ENCODE results near the gene APOOL. TPM values are rescaled to one million over a fixed set of nuclear protein-coding genes. Genes with fewer than 3 reads are reported as not detected.
"Not testable (repeated sequence)": the region's sequence is repeated elsewhere in the genome, so short reads cannot be mapped to it uniquely, and the experiment has no call there.

Gene APOOL, protein sequence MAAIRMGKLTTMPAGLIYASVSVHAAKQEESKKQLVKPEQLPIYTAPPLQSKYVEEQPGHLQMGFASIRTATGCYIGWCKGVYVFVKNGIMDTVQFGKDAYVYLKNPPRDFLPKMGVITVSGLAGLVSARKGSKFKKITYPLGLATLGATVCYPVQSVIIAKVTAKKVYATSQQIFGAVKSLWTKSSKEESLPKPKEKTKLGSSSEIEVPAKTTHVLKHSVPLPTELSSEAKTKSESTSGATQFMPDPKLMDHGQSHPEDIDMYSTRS
- 10.8 TPM for polyA plus RNA-seq (2012; ENCODE audit: insufficient read depth, insufficient read length)

DNA sequence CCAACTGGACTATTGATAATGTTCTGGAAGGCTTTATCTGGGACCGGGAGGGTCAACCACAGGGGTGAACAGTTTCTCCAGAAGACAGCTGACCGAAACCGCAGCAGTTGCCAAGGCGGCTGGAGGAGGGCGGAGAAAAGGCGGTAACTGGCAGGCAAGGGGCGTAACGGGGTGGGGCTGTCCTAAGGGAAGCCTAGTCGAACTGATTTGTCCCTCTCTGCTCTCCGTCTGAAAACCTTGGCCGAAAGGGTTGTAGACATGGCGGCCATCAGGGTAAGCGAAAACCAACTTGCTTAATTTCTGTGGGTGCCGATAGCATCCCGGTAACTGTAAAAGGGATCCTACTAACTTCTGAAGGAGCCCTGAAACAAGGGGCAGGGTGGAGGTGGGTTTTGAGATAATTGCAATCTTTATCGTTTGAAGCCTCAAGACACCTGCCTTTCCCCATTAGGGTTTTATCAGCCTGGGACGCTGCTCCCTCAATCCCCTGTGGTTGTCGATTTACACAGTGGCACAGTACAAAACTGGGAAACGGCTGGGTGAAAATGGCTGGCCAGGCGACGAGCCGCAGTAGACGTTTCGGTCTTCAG is at the start of gene APOOL:
Gene APOOL, plus strand, starts transcription at position 223 of the 590 bp plus-strand sequence. Its CDS starts 36 bp downstream, at position 259.
- H3K4me3 ChIP-seq (ENCODE audit: low read length), result peak within 1 kb of the TSS; percentile 78
- peak; percentile 81 for DNase-seq (ENCODE audit: low read depth, low spot score)

DNA sequence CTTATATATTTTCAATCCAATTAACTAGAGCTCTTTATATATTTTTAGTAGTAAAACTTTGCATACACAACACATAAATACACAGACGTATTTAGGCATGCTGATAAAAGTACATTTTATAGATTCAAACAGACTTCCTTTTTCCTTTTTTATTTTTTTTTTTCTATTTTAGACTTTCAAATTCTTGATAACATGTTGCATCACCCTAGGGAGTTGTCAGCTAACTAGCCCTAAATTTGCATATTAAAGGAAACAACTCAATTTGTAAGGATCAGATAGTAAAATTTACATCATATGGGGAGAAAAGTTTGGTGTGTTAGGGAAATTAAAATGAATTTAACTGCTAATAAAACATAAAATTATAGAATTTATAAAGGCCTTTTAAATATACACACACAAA is 47.4 kb upstream of the APOOL start:
- DNase-seq (ENCODE audit: low read depth, low spot score), result no peak
- no peak overlapping the region for H3K4me3 ChIP-seq (ENCODE audit: low read length)

DNA sequence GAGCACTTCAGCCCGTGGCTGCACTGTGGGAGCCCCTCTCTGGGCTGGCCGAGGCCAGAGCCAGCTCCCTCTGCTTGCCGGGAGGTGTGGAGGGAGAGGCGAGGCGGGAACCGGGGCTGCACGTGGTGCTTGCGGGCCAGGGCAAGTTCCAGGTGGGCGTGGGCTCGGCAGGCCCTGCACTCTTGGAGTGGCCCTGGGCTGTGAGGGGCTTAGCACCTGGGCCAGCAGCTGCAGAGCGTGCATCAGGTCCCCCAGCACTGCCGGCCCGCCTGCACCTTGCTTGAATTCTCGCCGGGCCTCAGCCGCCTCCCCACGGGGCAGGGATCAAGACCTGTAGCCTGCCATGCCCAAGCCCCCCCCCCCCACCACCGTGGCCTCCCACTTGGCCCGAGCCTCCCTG is 28.9 kb upstream of the APOOL start:
- no peak for DNase-seq (ENCODE audit: low read depth, low spot score)
- no peak overlapping the region for H3K4me3 ChIP-seq (ENCODE audit: low read length)

DNA sequence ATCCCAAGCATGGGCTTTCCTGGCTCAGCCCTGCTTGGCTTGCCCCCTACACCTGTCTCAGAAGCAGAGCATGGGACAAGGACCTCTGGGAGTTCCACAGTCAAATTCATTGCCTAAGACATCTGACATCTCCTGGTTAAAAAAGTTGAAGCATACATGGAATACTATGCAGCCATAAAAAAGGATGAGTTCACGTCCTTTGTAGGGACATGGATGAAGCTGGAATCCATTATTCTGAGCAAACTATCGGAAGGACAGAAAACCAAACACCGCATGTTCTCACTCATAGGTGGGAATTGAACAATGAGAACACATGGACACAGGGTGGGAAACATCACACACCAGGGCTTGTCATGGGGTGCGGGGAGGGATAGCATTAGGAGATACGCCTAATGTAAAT is 11.9 kb upstream of the APOOL start:
- DNase-seq (ENCODE audit: low read depth, low spot score); H3K4me3 ChIP-seq (ENCODE audit: low read length): not testable (repeated sequence)

DNA sequence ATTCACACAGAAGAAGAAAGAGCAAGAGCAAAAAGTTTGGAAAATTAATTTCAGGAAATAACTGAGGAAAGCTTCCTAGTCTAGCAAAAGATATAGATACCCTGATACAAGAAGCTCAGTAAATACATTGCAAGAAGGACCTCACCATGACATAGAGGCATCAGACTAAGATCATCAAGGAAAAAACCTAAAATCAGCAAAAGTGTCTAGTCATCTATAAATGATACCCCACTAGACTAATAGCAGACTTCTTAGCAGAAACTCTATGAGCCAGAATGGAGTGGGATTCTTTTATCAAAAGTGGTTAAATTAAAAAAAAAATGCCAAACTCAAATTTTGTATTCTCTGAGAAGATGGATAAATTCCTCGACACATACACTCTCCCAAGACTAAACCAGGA is 10.5 kb upstream of the APOOL start:
- DNase-seq (ENCODE audit: low read depth, low spot score), result no peak

DNA sequence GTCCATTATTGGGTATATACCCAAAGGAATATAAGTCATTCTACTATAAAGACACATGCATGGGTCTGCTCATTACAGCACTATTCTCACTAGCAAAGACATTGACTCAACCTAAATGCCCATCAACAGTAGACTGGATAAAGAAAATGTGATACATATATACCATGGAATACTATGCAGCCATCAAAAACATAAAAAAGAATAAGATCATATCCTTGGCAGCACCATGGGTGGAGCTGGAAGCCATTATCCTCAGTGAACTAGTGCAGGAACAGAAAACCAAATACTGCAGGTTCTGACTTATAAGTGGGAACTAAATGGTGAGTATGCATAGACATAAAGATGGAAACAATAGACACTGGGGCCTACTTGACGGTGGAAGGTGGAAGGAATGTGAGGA is 2.3 kb upstream of the APOOL start:
- no peak overlapping the region for H3K4me3 ChIP-seq (ENCODE audit: low read length)
- no peak for DNase-seq (ENCODE audit: low read depth, low spot score)

More for the DNA sequence above, 10.5 kb upstream of the APOOL start:
- H3K4me3 ChIP-seq (ENCODE audit: low read length), result no peak overlapping the region

DNA sequence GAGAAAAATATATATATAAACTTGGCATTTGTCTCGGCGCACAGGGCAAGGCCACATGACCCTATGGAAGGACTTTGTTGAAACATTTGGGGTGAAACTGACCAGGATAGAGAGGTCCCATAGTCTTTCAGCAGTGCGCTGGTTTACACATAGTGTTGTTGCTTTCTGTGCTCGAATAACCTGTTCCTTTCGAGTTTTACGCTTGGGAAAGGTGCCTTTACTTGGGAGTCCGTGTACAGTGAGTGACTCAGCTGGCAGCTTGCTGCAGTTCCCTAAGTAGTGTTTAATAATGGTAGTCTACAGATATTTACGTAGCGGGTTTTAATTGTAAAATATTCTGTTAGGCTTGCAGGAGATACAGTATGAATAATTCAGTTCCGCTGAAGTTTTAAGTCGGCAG is 578 bp downstream of the APOOL start:
- DNase-seq (ENCODE audit: low read depth, low spot score), result no peak
- peak overlapping the region; percentile 78 for H3K4me3 ChIP-seq (ENCODE audit: low read length)

DNA sequence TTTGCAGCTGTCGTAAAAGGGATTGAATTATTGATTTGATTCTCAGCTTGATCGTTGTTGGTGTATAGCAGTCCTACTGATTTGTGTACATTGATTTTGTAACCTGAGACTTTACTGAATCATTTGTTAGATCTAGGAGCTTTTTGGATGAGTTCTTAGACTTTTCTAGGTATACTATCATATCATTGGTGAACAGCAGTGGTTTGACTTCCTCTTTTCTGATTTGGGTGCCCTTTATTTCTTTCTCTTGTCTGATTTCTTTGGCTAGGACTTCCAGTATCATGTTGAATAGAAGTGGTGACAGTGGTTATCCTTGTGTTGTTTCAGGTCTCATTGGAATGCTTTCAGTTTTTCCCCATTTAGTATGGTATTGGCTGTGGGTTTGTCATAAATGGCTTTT is 8.4 kb downstream of the APOOL start:
- H3K4me3 ChIP-seq (ENCODE audit: low read length), result no peak overlapping the region
- no peak for DNase-seq (ENCODE audit: low read depth, low spot score)

DNA sequence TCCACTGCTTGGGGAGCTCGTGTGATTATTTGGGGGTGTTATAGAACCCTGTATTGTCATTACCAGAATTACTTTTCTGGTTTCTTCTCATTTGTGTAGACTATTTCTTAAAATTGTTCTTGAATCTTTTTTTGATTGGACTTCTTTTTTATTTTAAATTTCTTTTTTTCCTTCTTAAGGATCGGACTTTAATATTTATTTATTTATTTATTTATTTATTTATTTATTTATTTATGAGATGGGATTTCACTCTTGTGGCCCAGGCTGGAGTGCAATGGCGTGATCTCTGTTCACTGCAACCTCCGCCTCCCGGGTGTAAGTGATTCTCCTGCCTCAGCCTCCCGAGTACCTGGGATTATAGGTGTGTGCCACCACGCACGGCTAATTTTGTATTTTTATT is 11.7 kb downstream of the APOOL start:
- DNase-seq (ENCODE audit: low read depth, low spot score); H3K4me3 ChIP-seq (ENCODE audit: low read length): not testable (repeated sequence)

DNA sequence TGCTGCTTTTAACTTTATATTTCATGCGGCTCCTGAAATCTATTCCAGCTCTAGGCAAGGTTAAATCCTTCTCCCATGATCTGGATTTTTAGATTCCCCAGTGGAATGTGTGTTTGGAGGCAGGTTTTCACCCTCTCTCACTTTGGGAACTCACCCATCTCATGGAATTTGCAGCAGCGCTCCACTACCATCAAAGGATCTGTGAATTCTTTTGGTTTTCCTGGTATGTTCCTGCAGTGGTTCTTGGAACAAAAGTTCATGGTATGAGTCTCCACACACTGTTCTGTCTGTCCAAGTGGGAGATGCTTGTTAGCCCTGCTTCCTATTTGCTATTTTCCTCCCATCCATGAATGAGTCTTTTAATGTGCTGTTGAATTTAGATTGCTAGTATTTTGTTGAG is 14.0 kb downstream of the APOOL start:
- no peak for DNase-seq (ENCODE audit: low read depth, low spot score)
- H3K4me3 ChIP-seq (ENCODE audit: low read length), result no peak overlapping the region

DNA sequence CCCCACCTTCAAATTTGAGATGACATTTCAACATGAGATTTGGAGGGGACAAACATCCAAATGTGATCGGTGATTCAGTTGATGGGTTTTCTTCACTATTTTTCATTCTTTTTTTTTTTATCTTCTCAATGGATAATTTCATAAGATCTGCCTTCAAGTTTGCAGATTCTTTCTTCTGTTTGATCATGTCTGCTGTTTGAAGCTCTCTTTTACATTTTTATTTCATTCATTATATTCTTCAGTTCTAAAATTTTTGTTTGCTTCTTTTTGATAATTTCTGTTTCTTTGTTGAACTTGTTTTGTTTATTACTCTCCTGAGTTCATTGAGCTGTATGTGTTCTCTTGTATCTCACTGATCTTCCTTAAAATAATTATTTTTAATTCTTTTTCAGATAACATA is 14.8 kb downstream of the APOOL start:
- DNase-seq (ENCODE audit: low read depth, low spot score), result no peak
- no peak overlapping the region for H3K4me3 ChIP-seq (ENCODE audit: low read length)

DNA sequence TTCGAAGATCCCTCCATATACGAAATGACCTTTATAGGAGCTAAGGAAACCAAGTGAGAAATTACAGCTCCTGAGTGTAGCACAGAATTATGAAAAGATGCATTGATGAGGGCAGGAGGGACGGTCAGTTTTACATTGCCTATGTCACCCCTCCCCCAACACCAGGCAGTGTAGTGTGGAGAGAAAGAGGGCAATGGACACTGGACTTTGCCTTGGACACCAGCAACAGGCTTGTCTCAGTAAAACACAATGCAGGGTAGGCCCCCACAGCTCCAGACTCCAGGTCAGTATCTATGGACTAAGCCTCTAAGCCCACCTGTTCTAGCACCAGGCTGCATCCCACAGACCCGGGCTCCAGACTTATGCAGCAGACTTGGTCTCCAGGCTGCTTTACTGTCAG is 16.5 kb downstream of the APOOL start:
- H3K4me3 ChIP-seq (ENCODE audit: low read length), result no peak overlapping the region
- no peak for DNase-seq (ENCODE audit: low read depth, low spot score)

DNA sequence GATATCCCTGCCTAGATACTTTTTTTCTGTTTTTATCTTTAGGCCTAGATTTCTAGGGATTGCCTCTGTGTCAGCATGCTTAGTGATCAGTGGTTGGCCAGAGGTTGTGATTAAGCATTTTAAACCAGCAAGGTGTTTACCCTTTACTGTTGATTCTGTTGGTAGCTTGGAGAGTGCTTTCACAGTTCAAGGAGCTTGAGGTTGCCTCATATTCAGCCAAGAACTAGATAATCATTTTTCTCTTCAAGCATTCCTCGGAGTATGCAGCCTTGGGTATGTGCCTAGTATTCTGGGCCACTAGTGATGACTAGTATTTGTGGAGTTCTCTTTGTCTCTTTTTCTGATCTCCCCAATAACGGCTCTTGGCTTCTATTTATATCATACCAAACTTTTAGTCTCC is 20.4 kb downstream of the APOOL start:
- no peak for DNase-seq (ENCODE audit: low read depth, low spot score)
- H3K4me3 ChIP-seq (ENCODE audit: low read length), result no peak overlapping the region

DNA sequence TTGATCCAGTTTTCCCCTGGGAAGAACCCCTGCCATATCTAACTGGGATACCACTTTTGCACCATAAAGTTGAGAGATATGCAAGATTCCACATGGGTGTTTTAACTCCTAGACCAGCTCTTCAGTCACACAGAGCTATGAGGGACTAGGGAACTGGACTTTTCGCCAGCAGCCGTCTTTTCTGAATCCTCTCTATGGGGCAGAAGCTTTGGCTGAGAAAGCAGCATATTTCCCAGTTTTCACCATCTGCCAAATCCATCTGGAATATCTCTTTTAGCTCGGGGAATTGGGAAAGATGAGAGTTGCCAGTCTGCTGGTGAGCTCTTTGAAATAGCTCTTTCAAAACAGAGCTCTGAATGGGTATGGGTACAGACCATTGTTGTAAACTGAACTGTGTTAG is 20.9 kb downstream of the APOOL start:
- no peak overlapping the region for H3K4me3 ChIP-seq (ENCODE audit: low read length)
- DNase-seq (ENCODE audit: low read depth, low spot score), result no peak

DNA sequence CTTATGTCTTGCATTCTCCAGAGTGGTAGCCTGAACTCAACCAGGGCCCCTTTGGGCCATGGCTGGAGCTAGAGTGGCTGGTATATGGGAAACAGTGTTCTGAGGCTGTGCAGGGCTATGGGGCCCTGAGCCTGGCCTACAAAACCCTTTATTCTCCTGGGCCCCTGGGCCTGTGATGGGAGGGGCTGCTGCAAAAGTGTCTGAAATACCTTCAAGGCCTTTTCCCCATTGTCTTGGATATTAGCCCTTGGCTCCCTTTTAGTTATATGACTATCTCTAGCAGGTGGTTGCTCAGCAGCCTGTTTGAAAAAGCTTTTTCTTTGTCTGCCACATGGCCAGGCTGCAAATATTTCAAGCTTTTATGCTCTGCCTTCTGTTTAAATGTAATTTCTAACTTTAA is 22.5 kb downstream of the APOOL start:
- H3K4me3 ChIP-seq (ENCODE audit: low read length), result no peak overlapping the region
- no peak for DNase-seq (ENCODE audit: low read depth, low spot score)

DNA sequence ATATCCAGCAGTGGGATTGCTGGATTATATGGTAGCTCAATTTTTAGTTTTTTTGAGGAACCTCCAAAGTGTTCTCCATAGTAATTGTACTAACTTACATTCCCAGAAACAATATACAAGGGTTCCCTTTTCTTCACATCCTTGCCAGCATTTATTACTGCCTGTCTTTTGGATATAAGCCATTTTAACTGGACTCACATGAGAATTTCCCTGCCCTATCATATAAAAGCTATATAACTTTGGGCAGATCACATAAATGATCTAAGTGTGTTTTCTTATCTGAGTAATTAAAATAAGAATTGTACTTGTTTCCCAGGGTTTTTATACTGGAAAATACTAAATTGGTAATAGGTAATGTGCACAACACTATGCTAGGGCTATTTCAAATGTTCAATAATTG is 25.4 kb downstream of the APOOL start:
- H3K4me3 ChIP-seq (ENCODE audit: low read length), result no peak overlapping the region
- DNase-seq (ENCODE audit: low read depth, low spot score), result no peak

DNA sequence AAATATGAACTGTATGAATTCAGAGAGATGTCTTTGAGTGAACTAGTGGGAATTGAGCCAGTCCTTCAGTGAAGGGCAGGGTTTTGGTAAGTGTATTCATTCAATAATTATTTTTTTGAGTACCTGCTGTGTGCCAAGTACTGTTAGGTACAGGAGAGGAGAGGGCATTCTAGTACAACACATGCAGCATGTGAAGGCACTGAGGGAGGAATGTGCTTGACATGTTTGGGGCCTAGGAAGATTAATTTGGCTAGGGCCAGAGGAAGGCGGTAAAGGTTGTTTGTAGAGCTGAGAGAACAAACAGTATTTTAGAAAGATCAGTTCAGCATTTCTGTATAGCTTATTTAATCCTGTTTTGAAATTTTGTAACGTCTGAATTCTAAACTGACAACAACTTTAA is 27.8 kb downstream of the APOOL start:
- H3K4me3 ChIP-seq (ENCODE audit: low read length), result no peak overlapping the region
- no peak for DNase-seq (ENCODE audit: low read depth, low spot score)

DNA sequence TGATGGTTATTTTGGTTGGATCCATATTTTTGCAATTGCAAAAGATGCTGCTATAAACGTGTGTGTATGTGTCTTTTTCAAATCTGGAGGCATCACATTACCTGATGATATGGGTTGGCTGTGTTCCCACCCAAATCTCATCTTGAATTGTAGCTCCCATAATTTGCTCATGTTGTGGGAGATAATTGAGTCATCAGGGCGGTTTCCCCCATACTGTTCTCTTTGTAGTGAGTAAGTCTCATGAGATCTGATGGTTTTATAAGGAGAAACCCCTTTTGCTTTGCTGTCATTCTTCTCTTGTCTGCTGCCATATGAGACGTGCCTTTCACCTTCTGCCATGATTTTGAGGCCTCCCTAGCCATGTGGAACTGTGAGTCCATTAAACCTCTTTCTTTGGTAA is 33.4 kb downstream of the APOOL start:
- DNase-seq (ENCODE audit: low read depth, low spot score), result no peak
- H3K4me3 ChIP-seq (ENCODE audit: low read length), result no peak overlapping the region

DNA sequence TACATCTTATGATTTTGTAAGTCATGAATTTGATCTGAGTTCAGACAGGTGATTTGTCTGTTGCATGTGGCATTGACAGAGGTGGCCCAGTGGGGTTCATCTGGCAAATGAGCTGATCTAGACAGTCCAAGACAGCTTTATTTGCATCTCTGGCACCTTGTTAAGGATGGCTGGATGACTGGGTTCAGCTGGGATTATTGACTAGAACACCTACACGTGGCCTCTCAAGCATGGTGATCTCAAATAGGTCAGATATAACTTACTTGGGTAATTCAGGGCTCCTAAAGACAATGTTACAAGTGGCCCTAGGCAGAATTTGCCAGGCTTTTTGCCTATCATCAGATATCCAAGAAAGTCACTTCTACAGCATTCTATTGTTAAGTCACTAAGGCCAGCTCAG is 48.0 kb downstream of the APOOL start:
- no peak overlapping the region for H3K4me3 ChIP-seq (ENCODE audit: low read length)
- no peak for DNase-seq (ENCODE audit: low read depth, low spot score)

DNA sequence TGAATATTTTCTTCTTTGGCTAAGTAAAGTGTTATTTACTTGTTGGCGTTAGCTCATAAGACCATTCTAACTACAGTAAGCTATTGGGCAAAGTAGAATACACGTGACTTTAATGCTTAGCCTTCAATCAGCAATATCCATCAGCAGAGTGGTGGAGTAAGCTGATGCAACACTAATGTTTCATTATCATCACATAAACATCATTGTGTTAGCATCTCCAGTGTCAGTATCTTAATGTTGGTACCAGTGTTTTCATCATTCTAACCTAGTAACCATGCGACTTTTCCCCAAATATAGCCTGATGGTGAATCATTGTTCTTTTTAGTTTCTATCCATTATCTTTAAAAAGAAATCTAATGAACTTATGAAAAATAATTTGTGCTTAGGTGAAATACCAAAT is 48.5 kb downstream of the APOOL start:
- DNase-seq (ENCODE audit: low read depth, low spot score), result no peak
- H3K4me3 ChIP-seq (ENCODE audit: low read length), result no peak overlapping the region

Data from Jurkat, Clone E6-1 (cell line).